HG02852 (cell line): ENCODE data around the gene KCNMA1.
"Not testable (repeated sequence)": the region's sequence is repeated elsewhere in the genome, so short reads cannot be mapped to it uniquely, and the experiment has no call there.

Experiments
- ATAC-seq: cut with Tn5 transposase; IDR thresholded peaks from one replicate; pipeline ENCODE4 v1.9.1; 2021; ENCODE audit warnings: mild to moderate bottlenecking, moderate library complexity; ENCODE audit not compliant: unreplicated experiment

KCNMA1 gene

GRCh38 chr10:77357185-77357584, 280.4 kb downstream of the KCNMA1 start:
- ATAC-seq: no peak

- ATAC-seq: no peak
These were observed 281.8 kb downstream of the KCNMA1 start for GRCh38 chr10:77355844-77356243.

- no peak for ATAC-seq
These were observed 286.2 kb downstream of the KCNMA1 start for GRCh38 chr10:77351386-77351785.

GRCh38 chr10:77350711-77351119, 286.9 kb downstream of the KCNMA1 start:
- ATAC-seq: no peak

- ATAC-seq: no peak
These were observed 287.5 kb downstream of the KCNMA1 start for GRCh38 chr10:77350134-77350533.

GRCh38 chr10:77349226-77349625, 288.4 kb downstream of the KCNMA1 start:
- ATAC-seq: no peak

- ATAC-seq: no peak
These were observed 288.9 kb downstream of the KCNMA1 start for GRCh38 chr10:77348751-77349150.

- no peak for ATAC-seq
These were observed 289.5 kb downstream of the KCNMA1 start for GRCh38 chr10:77348082-77348481.

- ATAC-seq: no peak
These were observed 290.6 kb downstream of the KCNMA1 start for GRCh38 chr10:77347052-77347451.

- no peak for ATAC-seq
These were observed 296.6 kb downstream of the KCNMA1 start for GRCh38 chr10:77341055-77341454.

GRCh38 chr10:77339872-77340271, 297.7 kb downstream of the KCNMA1 start:
- ATAC-seq: not testable (repeated sequence)

GRCh38 chr10:77339166-77339565, 298.4 kb downstream of the KCNMA1 start:
- ATAC-seq: no peak

- ATAC-seq: no peak
These were observed 299.5 kb downstream of the KCNMA1 start for GRCh38 chr10:77338143-77338542.

GRCh38 chr10:77334501-77334900, 303.1 kb downstream of the KCNMA1 start:
- no peak for ATAC-seq

GRCh38 chr10:77333610-77334340, 303.8 kb downstream of the KCNMA1 start:
- no peak for ATAC-seq

GRCh38 chr10:77332256-77332655, 305.4 kb downstream of the KCNMA1 start:
- no peak for ATAC-seq

GRCh38 chr10:77328272-77328816, 309.3 kb downstream of the KCNMA1 start:
- no peak for ATAC-seq

GRCh38 chr10:77325233-77325537, 312.4 kb downstream of the KCNMA1 start:
- no peak for ATAC-seq

- ATAC-seq: no peak
These were observed 315.8 kb downstream of the KCNMA1 start for GRCh38 chr10:77321838-77322237.

GRCh38 chr10:77320971-77321471, 316.6 kb downstream of the KCNMA1 start:
- ATAC-seq: no peak

GRCh38 chr10:77319557-77319956, 318.1 kb downstream of the KCNMA1 start:
- no peak for ATAC-seq

GRCh38 chr10:77318739-77319138, 318.9 kb downstream of the KCNMA1 start:
- ATAC-seq: no peak

- no peak for ATAC-seq
These were observed 320.4 kb downstream of the KCNMA1 start for GRCh38 chr10:77317221-77317620.
